Stomach (tissue), 4 donors: ENCODE data around the gene SLC35B2.

Experiments
- CTCF ChIP-seq, 7 experiments: fragments of 450-650 bp in 4 of 7; fragments of 200-600 bp in 3 of 7; sonication (generic) in 3 of 7; IDR thresholded peaks; one replicate each; pipeline ENCODE4 v1.5.1; 2016 to 2019; ENCODE audit warnings: antibody characterized with exemption in 7 of 7, control low read depth in 2 of 7, mild to moderate bottlenecking in 1 of 7
- POLR2A ChIP-seq, 4 donors: fragments of 450-650 bp; IDR thresholded peaks; one replicate each; pipeline ENCODE4 v1.6.1; 2016; ENCODE audit warnings: antibody characterized with exemption in 4 of 4, control low read depth in 2 of 4, mild to moderate bottlenecking in 1 of 4, moderate library complexity in 1 of 4
- POLR2AphosphoS5 ChIP-seq, 3 donors: sonication (generic); formaldehyde crosslinking; IDR thresholded peaks; one replicate each; pipeline ENCODE4 v1.6.1; 2016; ENCODE audit warnings: antibody characterized with exemption in 3 of 3

DNA sequence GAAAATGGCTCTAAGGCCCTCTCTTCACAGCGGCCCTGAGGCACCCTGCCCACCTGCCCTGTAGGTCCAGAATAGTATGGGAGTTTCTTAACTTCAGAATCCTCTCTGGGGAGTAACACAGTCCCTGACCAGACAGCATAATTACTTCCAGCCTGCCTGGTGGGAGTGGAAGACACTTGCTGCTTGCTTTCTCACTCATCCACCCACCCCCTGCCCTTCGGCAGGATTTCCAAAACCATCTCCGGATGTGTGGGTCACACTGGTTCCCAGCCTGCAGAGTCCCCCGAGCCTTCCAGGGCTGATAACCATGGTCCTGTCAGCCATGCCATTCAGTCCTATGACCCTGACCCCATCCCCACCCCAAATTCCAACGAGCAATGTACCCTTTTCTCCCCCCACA, 28.5 kb downstream of the SLC35B2 start:
- TF ChIP-seq CTCF (IDR thresholded peaks at IDR 0.05) (no peak), POLR2A (IDR thresholded peaks at IDR 0.05) (no peak), POLR2AphosphoS5 (IDR thresholded peaks at IDR 0.05) (no peak)
